ENCODE results near the gene PRPH. TPM values are rescaled to one million over a fixed set of nuclear protein-coding genes. Genes with fewer than 3 reads are reported as not detected.

PRPH gene
- total RNA-seq, 3 donors from 2014 or later (not counting 1 experiment from before 2014, with no cell fraction given), result not detected

GRCh38 chr12:49334681-49335080 is 39.7 kb downstream of the PRPH start:
- peaks cover 39% of the 10 kb centered on the region for H3K27me3 ChIP-seq (ENCODE audit: control insufficient read depth, insufficient read depth, low read length)

GRCh38 chr12:49335118-49335954 is 40.4 kb downstream of the PRPH start:
- 57% methylated on average over 16 of the region's 16 CpGs for WGBS (ENCODE audit: insufficient coverage)
- no peaks in the 10 kb centered on the region for H3K36me3 ChIP-seq (ENCODE audit: control insufficient read depth, insufficient read depth, low read length)
- Mint-ChIP-seq H3K9me3 (no peaks in the 10 kb centered on the region), H3K27me3 (ENCODE audit: low read depth in 2 of 2) (peaks cover 64 to 68% of the 10 kb centered on the region in 2 donors), H3K36me3 (no peaks in the 10 kb centered on the region), H3K27ac (no peak overlapping the region), H3K4me1 (peaks cover 10 to 30% of the 10 kb centered on the region in 2 donors), H3K4me3 (peak overlapping the region; percentile 28)
- TF ChIP-seq CTCF (IDR thresholded peaks at IDR 0.05), result no peak
- H3K4me1 ChIP-seq (ENCODE audit: control insufficient read depth, insufficient read depth, low read length), result peaks cover 26% of the 10 kb centered on the region
- DNase-seq (no peak), ATAC-seq (no peak)
- H3K9me3 ChIP-seq (ENCODE audit: control insufficient read depth, insufficient read depth, low read length), result no peaks in the 10 kb centered on the region
- intact Hi-C loops (cut with micrococcal nuclease), result no loop called here
- peaks cover 39% of the 10 kb centered on the region for H3K27me3 ChIP-seq (ENCODE audit: control insufficient read depth, insufficient read depth, low read length)
- no peak overlapping the region for H3K27ac ChIP-seq (ENCODE audit: low read length)
- no peak overlapping the region for H3K4me3 ChIP-seq (ENCODE audit: low read length)

More at GRCh38 chr12:49334681-49335080, 39.7 kb downstream of the PRPH start:
- Histone ChIP-seq H3K4me3 (ENCODE audit: low read length) (no peak overlapping the region), H3K36me3 (ENCODE audit: control insufficient read depth, insufficient read depth, low read length) (no peaks in the 10 kb centered on the region), H3K9me3 (ENCODE audit: control insufficient read depth, insufficient read depth, low read length) (no peaks in the 10 kb centered on the region), H3K4me1 (ENCODE audit: control insufficient read depth, insufficient read depth, low read length) (peaks cover 26% of the 10 kb centered on the region), H3K27ac (ENCODE audit: low read length) (no peak overlapping the region)
- intact Hi-C loops (cut with micrococcal nuclease), result no loop called here
- 51% methylated on average over 11 of the region's 12 CpGs for WGBS (ENCODE audit: insufficient coverage)
- Mint-ChIP-seq H3K9me3 (no peaks in the 10 kb centered on the region), H3K27me3 (ENCODE audit: low read depth in 2 of 2) (peaks cover 57 to 63% of the 10 kb centered on the region in 2 donors), H3K4me1 (peaks cover 10 to 30% of the 10 kb centered on the region in 2 donors), H3K36me3 (no peaks in the 10 kb centered on the region), H3K4me3 (no peak overlapping the region), H3K27ac (no peak overlapping the region)
- TF ChIP-seq CTCF (IDR thresholded peaks at IDR 0.05), result no peak
- ATAC-seq (no peak), DNase-seq (no peak)

- H3K36me3 ChIP-seq (ENCODE audit: control insufficient read depth, insufficient read depth, low read length), result no peaks in the 10 kb centered on the region
Measured at GRCh38 chr12:49335955-49336644, 41.2 kb downstream of the PRPH start.

More at GRCh38 chr12:49335955-49336644, 41.2 kb downstream of the PRPH start:
- H3K27ac ChIP-seq (ENCODE audit: low read length), result no peak overlapping the region
- no peaks in the 10 kb centered on the region for H3K9me3 Mint-ChIP-seq
- H3K4me3 ChIP-seq (ENCODE audit: low read length), result no peak overlapping the region
- DNase-seq, result no peak
- H3K9me3 ChIP-seq (ENCODE audit: control insufficient read depth, insufficient read depth, low read length), result no peaks in the 10 kb centered on the region
- no peaks in the 10 kb centered on the region for H3K36me3 Mint-ChIP-seq
- no peak for TF ChIP-seq CTCF (IDR thresholded peaks at IDR 0.05)
- peaks cover 10 to 30% of the 10 kb centered on the region in 2 donors for H3K4me1 Mint-ChIP-seq
- H3K4me1 ChIP-seq (ENCODE audit: control insufficient read depth, insufficient read depth, low read length), result peaks cover 26% of the 10 kb centered on the region
- no peak overlapping the region for H3K27ac Mint-ChIP-seq
- H3K27me3 Mint-ChIP-seq (ENCODE audit: low read depth in 2 of 2), result peaks cover 71 to 75% of the 10 kb centered on the region in 2 donors
- intact Hi-C loops (cut with micrococcal nuclease), result loop anchor here (2.0 kb wide), 1 partner anchor 13 kb away; the partner anchor contains the start of gene TROAP
- ATAC-seq, result no peak
- no peak overlapping the region for H3K4me3 Mint-ChIP-seq
- peaks cover 39% of the 10 kb centered on the region for H3K27me3 ChIP-seq (ENCODE audit: control insufficient read depth, insufficient read depth, low read length)
- WGBS (ENCODE audit: insufficient coverage), result 20% methylated on average over 72 of the region's 72 CpGs
